ENCODE measurements around the gene SMOC2. TPM values are rescaled to one million over a fixed set of nuclear protein-coding genes. Genes with fewer than 3 reads are reported as not detected.

The SMOC2 gene
- total and polyA plus RNA-seq, 2 of the 13 experiments (the other 11 are each of a cell fraction or from before 2014, with no cell fraction given), result not detected

GRCh38 chr6:168708526-168708925 lies 267.5 kb downstream of the SMOC2 start:
- FAIRE-seq, result no peak
- in situ Hi-C loops (cut with HindIII; ENCODE audit: extremely low pct_ligation_motif_present, low pct_unique_long_range_greater_than_20kb), result no loop called here
- Histone ChIP-seq H3K9ac (ENCODE audit: insufficient read depth, low read depth, low read length) (no peak overlapping the region), H3K27ac (ENCODE audit: extremely low read length, insufficient read depth, low read length) (no peak overlapping the region), H4K20me1 (ENCODE audit: insufficient read depth, low read length) (no peaks in the 10 kb centered on the region), H3K4me3 (replicated peaks in 1 of 3; ENCODE audit: insufficient read depth in 1 of 3, low read depth in 2 of 3, low read length in 3 of 3) (no peak overlapping the region), H2AFZ (ENCODE audit: low read length) (no peak overlapping the region), H3K36me3 (replicated peaks in 1 of 2; ENCODE audit: control insufficient read depth in 1 of 2, insufficient read depth in 2 of 2, low read length in 2 of 2) (no peaks in the 10 kb centered on the region), H3K9me3 (ENCODE audit: low read length) (no peaks in the 10 kb centered on the region), H3K4me1 (ENCODE audit: insufficient read depth, low read length) (no peaks in the 10 kb centered on the region), H3K4me2 (ENCODE audit: low read depth, low read length) (no peak overlapping the region), H3K79me2 (ENCODE audit: insufficient read depth, low read length) (no peaks in the 10 kb centered on the region), H3K27me3 (ENCODE audit: control insufficient read depth in 1 of 2, insufficient read depth in 2 of 2, low read length in 2 of 2) (peaks cover 6 to 55% of the 10 kb centered on the region in 2 experiments)
- no TSS peak for BruUV-seq (replicated peaks)
- intact Hi-C loops (cut with micrococcal nuclease; ENCODE audit: unreplicated experiment), result no loop called here
- no peak for DNase-seq (ENCODE audit: low spot score)
- POLR2A ChIA-PET, result no interaction called here
- CTCF ChIA-PET (ENCODE audit: low intra/inter-chr PET ratio, low total read pairs), result no interaction called here
- WGBS (ENCODE audit: low lambda C conversion rate), result 12% methylated on average over 5 of the region's 5 CpGs
- TF ChIP-seq DDIT3 (CRISPR knock-in tag; IDR thresholded peaks at IDR 0.05) (no peak), ZFP36L1 (CRISPR knock-in tag; IDR thresholded peaks at IDR 0.05) (no peak), HOXA9 (CRISPR knock-in tag; IDR thresholded peaks at IDR 0.05; ENCODE audit: borderline replicate concordance) (no peak)
- no peak for ATAC-seq

- CTCF ChIA-PET (ENCODE audit: low intra/inter-chr PET ratio, low total read pairs), result no interaction called here
- Histone ChIP-seq H3K36me3 (replicated peaks in 1 of 2; ENCODE audit: control insufficient read depth in 1 of 2, insufficient read depth in 2 of 2, low read length in 2 of 2) (no peaks in the 10 kb centered on the region), H3K4me3 (replicated peaks in 1 of 3; ENCODE audit: insufficient read depth in 1 of 3, low read depth in 2 of 3, low read length in 3 of 3) (no peak overlapping the region), H3K9ac (ENCODE audit: insufficient read depth, low read depth, low read length) (no peak overlapping the region), H3K27ac (ENCODE audit: extremely low read length, insufficient read depth, low read length) (no peak overlapping the region), H3K79me2 (ENCODE audit: insufficient read depth, low read length) (no peaks in the 10 kb centered on the region), H3K9me3 (ENCODE audit: low read length) (no peaks in the 10 kb centered on the region), H3K27me3 (ENCODE audit: control insufficient read depth in 1 of 2, insufficient read depth in 2 of 2, low read length in 2 of 2) (peaks cover 6 to 51% of the 10 kb centered on the region in 2 experiments), H4K20me1 (ENCODE audit: insufficient read depth, low read length) (no peaks in the 10 kb centered on the region), H2AFZ (ENCODE audit: low read length) (no peak overlapping the region), H3K4me2 (ENCODE audit: low read depth, low read length) (no peak overlapping the region), H3K4me1 (ENCODE audit: insufficient read depth, low read length) (no peaks in the 10 kb centered on the region)
- POLR2A ChIA-PET, result no interaction called here
- no peak for FAIRE-seq
- intact Hi-C loops (cut with micrococcal nuclease; ENCODE audit: unreplicated experiment), result no loop called here
- WGBS (ENCODE audit: low lambda C conversion rate), result 1% methylated on average over 2 of the region's 2 CpGs
- in situ Hi-C loops (cut with HindIII; ENCODE audit: extremely low pct_ligation_motif_present, low pct_unique_long_range_greater_than_20kb), result no loop called here
- BruUV-seq (replicated peaks), result no TSS peak
- no peak for DNase-seq (ENCODE audit: low spot score)
- no peak for ATAC-seq
- TF ChIP-seq ZNF205 (CRISPR knock-in tag; IDR thresholded peaks at IDR 0.05), result no peak
- TF ChIP-seq KLF9 (CRISPR knock-in tag; IDR thresholded peaks at IDR 0.05; ENCODE audit: low read depth), result no peak
- no peak for TF ChIP-seq MYPOP (CRISPR knock-in tag; IDR thresholded peaks at IDR 0.05)
- no peak for TF ChIP-seq ZNF850 (CRISPR knock-in tag; conservative IDR thresholded peaks at IDR 0.05)
- no peak for TF ChIP-seq IKZF1 (IDR thresholded peaks at IDR 0.05)
- no peak for TF ChIP-seq ADNP (CRISPR knock-in tag; IDR thresholded peaks at IDR 0.05)
- TF ChIP-seq BCLAF1 (IDR thresholded peaks at IDR 0.05), result no peak
- no peak for TF ChIP-seq POLR2AphosphoS5 (IDR thresholded peaks at IDR 0.05; ENCODE audit: low read depth, low read length)
- no peak for TF ChIP-seq EZH2 (conservative IDR thresholded peaks at IDR 0.05; ENCODE audit: low read depth, low read length)
- TF ChIP-seq HNRNPLL (IDR thresholded peaks at IDR 0.05; ENCODE audit: low read depth, low read length, poor library complexity, severe bottlenecking), result no peak
- no peak for TF ChIP-seq REXO4 (CRISPR knock-in tag; IDR thresholded peaks at IDR 0.05; ENCODE audit: borderline replicate concordance)
- no peak for TF ChIP-seq RXRA (CRISPR knock-in tag; IDR thresholded peaks at IDR 0.05)
- no peak for TF ChIP-seq ZNF607 (CRISPR knock-in tag; IDR thresholded peaks at IDR 0.05; ENCODE audit: borderline replicate concordance)
- TF ChIP-seq IRF2 (CRISPR knock-in tag; IDR thresholded peaks at IDR 0.05), result no peak
Observed at GRCh38 chr6:168708984-168709383, 268.0 kb downstream of the SMOC2 start.

All from HepG2 (cell line).